CD4-positive, alpha-beta T cell (primary cell): ENCODE results near the gene CYTIP. TPM values are rescaled to one million over a fixed set of nuclear protein-coding genes. Genes with fewer than 3 reads are reported as not detected.

ENCODE experiments used
- ATAC-seq: fragments of 200-7000 bp; cut with Tn5 transposase; one replicate; pipeline ENCODE4 v1.10.0; 2022; ENCODE audit warnings: mild to moderate bottlenecking; ENCODE audit not compliant: poor library complexity
- CTCF ChIA-PET: fragments of 350-600 bp; sonication (Branson Sonifier 250); formaldehyde crosslinking; loops from one replicate; lab custom pipeline; 2021; ENCODE audit warnings: antibody characterized with exemption, inconsistent platforms; lab: Charles Lee
- POLR2A ChIA-PET: fragments of 350-600 bp; sonication (Branson Sonifier 250); formaldehyde crosslinking; loops from one replicate; lab custom pipeline; 2021; ENCODE audit warnings: antibody characterized with exemption, inconsistent platforms; lab: Charles Lee
- DNase-seq, 14 experiments: peaks; one replicate each; pipeline ENCODE4 v3.0.0-alpha.2; 2013 to 2020; ENCODE audit warnings: mixed read lengths in 2 of 14
- H3K27ac ChIP-seq, 2 donors: one replicate each; pipeline versions ENCODE4 v1.5.1 to v1.7.0; 2013; ENCODE audit warnings: low read length in 2 of 2, low read depth in 1 of 2, mild to moderate bottlenecking in 1 of 2
- H3K27me3 ChIP-seq, 2 experiments: 1 replicate in 1 of 2; 2 replicates in 1 of 2; pipeline versions ENCODE4 v1.6.1 to v1.7.0; 2013; ENCODE audit warnings: low read length in 2 of 2, control low read depth in 1 of 2, mild to moderate bottlenecking in 1 of 2, moderate library complexity in 1 of 2; ENCODE audit not compliant: insufficient read depth in 2 of 2, control insufficient read depth in 1 of 2
- H3K36me3 ChIP-seq: one replicate; pipeline ENCODE4 v1.6.1; 2013; ENCODE audit warnings: low read length, control low read depth; ENCODE audit not compliant: insufficient read depth
- H3K4me1 ChIP-seq: one replicate; pipeline ENCODE4 v1.6.1; 2013; ENCODE audit warnings: low read length, control low read depth; ENCODE audit not compliant: insufficient read depth
- H3K4me3 ChIP-seq: one replicate; pipeline ENCODE4 v1.5.1; 2013; ENCODE audit warnings: mild to moderate bottlenecking, low read length, moderate library complexity
- H3K9me3 ChIP-seq, 2 experiments: 1 replicate in 1 of 2; 2 replicates in 1 of 2; pipeline versions ENCODE4 v1.6.1 to v1.7.0; 2013; ENCODE audit warnings: low read length in 2 of 2, mild to moderate bottlenecking in 2 of 2, control low read depth in 1 of 2, moderate library complexity in 1 of 2; ENCODE audit not compliant: control insufficient read depth in 1 of 2, insufficient read depth in 1 of 2
- H3K27ac Mint-ChIP-seq: one replicate; pipeline ENCODE4 v1.8.0; 2020; ENCODE audit warnings: mixed read lengths
- H3K27me3 Mint-ChIP-seq: one replicate; pipeline ENCODE4 v1.8.0; 2021; ENCODE audit warnings: mixed read lengths
- H3K36me3 Mint-ChIP-seq: one replicate; pipeline ENCODE4 v1.8.0; 2021; ENCODE audit warnings: low read depth, mixed read lengths
- H3K4me1 Mint-ChIP-seq: one replicate; pipeline ENCODE4 v1.8.0; 2021; ENCODE audit warnings: low read depth, mixed read lengths
- H3K4me3 Mint-ChIP-seq: one replicate; pipeline ENCODE4 v1.8.0; 2020; ENCODE audit warnings: mild to moderate bottlenecking, mixed read lengths
- H3K9me3 Mint-ChIP-seq: one replicate; pipeline ENCODE4 v1.8.0; 2020; ENCODE audit warnings: mixed read lengths
- CTCF ChIP-seq: fragments of 200-600 bp; IDR thresholded peaks from one replicate; pipeline ENCODE4 v1.8.0; 2022; ENCODE audit warnings: antibody characterized with exemption, mild to moderate bottlenecking
- intact Hi-C, 2 experiments: fragments of 100-400 bp; cut with DNase I in 1 of 2; cut with micrococcal nuclease in 1 of 2; formaldehyde crosslinking; loops; one replicate each; pipeline versions ENCODE4 v1.15.1 to v1.9.0; 2023 to 2025; cut with DNase I, micrococcal nuclease
- total RNA-seq, 174 experiments: library from RNA in 2 of 174; stranded (reverse) in 2 of 174; gene quantifications; one replicate each; pipeline ENCODE4 v1.2.3 and lab custom pipeline; 2021 to 2026

Gene CYTIP
- total RNA-seq, 2 experiments from 2014 or later, result 474 to 490 TPM

- H3K36me3 Mint-ChIP-seq, result peaks cover 67% of the 10 kb centered on the region
- no peaks in the 10 kb centered on the region for H3K27me3 Mint-ChIP-seq
- CTCF ChIA-PET, result interaction anchor here (0.6 to 2.3 kb wide), 10 partner anchors 9 to 116 kb away, joined by 3 to 21 read pairs (median 4); no protein-coding TSS in a partner anchor
- peak in 1 of 14 experiments; percentile 41 for DNase-seq
- no peaks in the 10 kb centered on the region for H3K9me3 Mint-ChIP-seq
- Histone ChIP-seq H3K36me3 (peaks cover 24% of the 10 kb centered on the region), H3K27me3 (no peaks in the 10 kb centered on the region), H3K27ac (peak overlapping the region; percentile 46 to 97), H3K4me3 (peak overlapping the region; percentile 72), H3K4me1 (peaks cover 9% of the 10 kb centered on the region), H3K9me3 (no peaks in the 10 kb centered on the region)
- ATAC-seq, result no peak
- POLR2A ChIA-PET, result interaction anchor here (0.7 to 17.5 kb wide), 25 partner anchors 10 to 1013 kb away, joined by 3 to 384 read pairs (median 10); partner anchors contain the start of genes ACVR1, ACVR1C, CCDC148 and PKP4
- H3K27ac Mint-ChIP-seq, result peak overlapping the region; percentile 97
- no peak for TF ChIP-seq CTCF
- H3K4me3 Mint-ChIP-seq, result peak overlapping the region; percentile 95
- intact Hi-C loops, result loop anchor here in 1 of 2 experiments (5.0 kb wide), 3 partner anchors 34 to 49 kb away; no protein-coding TSS in a partner anchor
- H3K4me1 Mint-ChIP-seq, result peaks cover 35% of the 10 kb centered on the region
These were observed 799 bp downstream of the CYTIP start for GRCh38 chr2:157443090-157443489.

GRCh38 chr2:157442636-157443035 is 1.3 kb downstream of the CYTIP start:
- Histone ChIP-seq H3K4me1 (peaks cover 9% of the 10 kb centered on the region), H3K4me3 (peak overlapping the region; percentile 72), H3K27me3 (no peaks in the 10 kb centered on the region), H3K36me3 (peaks cover 26% of the 10 kb centered on the region), H3K9me3 (no peaks in the 10 kb centered on the region), H3K27ac (peak overlapping the region; percentile 46 to 97)
- DNase-seq (no peak), ATAC-seq (no peak)
- Mint-ChIP-seq H3K27me3 (no peaks in the 10 kb centered on the region), H3K4me1 (peaks cover 35% of the 10 kb centered on the region), H3K4me3 (peak overlapping the region; percentile 95), H3K36me3 (peaks cover 71% of the 10 kb centered on the region), H3K9me3 (no peaks in the 10 kb centered on the region), H3K27ac (peak overlapping the region; percentile 97)
- intact Hi-C loops, result loop anchor here in 1 of 2 experiments (5.0 kb wide), 3 partner anchors 35 to 50 kb away; no protein-coding TSS in a partner anchor
- ChIA-PET CTCF (interaction anchor here (0.6 to 2.3 kb wide), 5 partner anchors 26 to 115 kb away, joined by 3 to 21 read pairs (median 3); no protein-coding TSS in a partner anchor), POLR2A (interaction anchor here (1.2 to 17.5 kb wide), 18 partner anchors 10 to 456 kb away, joined by 3 to 384 read pairs (median 18); partner anchors contain the start of gene ACVR1)
- no peak for TF ChIP-seq CTCF

GRCh38 chr2:157442191-157442590 is 1.7 kb downstream of the CYTIP start:
- no peaks in the 10 kb centered on the region for H3K9me3 ChIP-seq
- Mint-ChIP-seq H3K4me3 (peak overlapping the region; percentile 95), H3K9me3 (no peaks in the 10 kb centered on the region), H3K27ac (peak overlapping the region; percentile 97), H3K36me3 (peaks cover 76% of the 10 kb centered on the region), H3K27me3 (no peaks in the 10 kb centered on the region), H3K4me1 (peaks cover 33% of the 10 kb centered on the region)
- POLR2A ChIA-PET, result interaction anchor here (2.2 to 17.5 kb wide), 7 partner anchors 9 to 111 kb away, joined by 8 to 384 read pairs (median 87); no protein-coding TSS in a partner anchor
- H3K4me3 ChIP-seq, result peak overlapping the region; percentile 72
- CTCF ChIA-PET, result interaction anchor here (1.4 to 2.3 kb wide), 2 partner anchors 47 to 115 kb away, joined by 3 to 21 read pairs; no protein-coding TSS in a partner anchor
- peak; percentile 1 for ATAC-seq
- TF ChIP-seq CTCF, result no peak
- intact Hi-C loops, result loop anchor here in 1 of 2 experiments (5.0 kb wide), 3 partner anchors 35 to 50 kb away; no protein-coding TSS in a partner anchor
- H3K36me3 ChIP-seq, result peaks cover 26% of the 10 kb centered on the region
- peak overlapping the region; percentile 46 to 97 for H3K27ac ChIP-seq
- H3K27me3 ChIP-seq, result no peaks in the 10 kb centered on the region
- peak in 3 of 14 experiments; percentile 45 to 63 (median 61) for DNase-seq
- peaks cover 8% of the 10 kb centered on the region for H3K4me1 ChIP-seq
